ENCODE data around the gene RHBDD1.

RHBDD1 gene

DNA sequence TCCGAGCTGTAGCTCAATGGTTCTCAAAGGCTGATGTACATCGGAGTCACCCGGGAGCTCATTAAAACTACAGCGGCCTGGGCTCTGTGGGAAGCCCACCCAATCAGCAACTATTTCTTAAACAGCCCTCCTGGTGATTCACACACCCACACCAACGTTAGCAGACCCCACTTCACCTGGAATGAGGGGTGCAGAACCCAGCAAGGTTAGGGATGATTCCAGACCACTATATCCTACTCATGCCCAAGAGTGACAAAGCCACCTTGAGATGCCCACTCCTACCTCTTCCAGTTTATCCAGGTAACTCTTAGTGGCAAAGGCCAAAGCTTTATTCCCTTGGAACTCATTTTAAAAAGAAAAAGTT lies 149.7 kb downstream of the RHBDD1 start:
- no peak for DNase-seq

DNA sequence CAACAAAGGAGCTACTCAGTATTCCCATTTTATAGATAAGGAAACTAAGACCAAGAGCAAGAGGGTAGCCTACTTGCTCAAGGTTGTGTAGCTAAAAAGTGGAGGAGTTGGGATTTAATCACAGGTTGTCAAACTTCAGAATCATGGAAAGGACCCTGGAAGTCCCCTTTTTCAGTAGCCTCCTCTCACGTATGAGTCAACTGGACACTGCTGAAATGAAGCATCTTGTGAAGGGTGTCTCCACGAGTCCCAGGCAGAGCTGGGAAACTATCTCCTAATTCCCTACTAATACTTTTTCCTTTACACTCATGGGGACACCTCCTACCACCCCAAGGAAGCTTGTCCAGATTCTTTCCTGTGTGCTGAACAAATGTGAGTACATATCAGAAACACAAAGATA lies 155.8 kb downstream of the RHBDD1 start:
- no peak for DNase-seq

DNA sequence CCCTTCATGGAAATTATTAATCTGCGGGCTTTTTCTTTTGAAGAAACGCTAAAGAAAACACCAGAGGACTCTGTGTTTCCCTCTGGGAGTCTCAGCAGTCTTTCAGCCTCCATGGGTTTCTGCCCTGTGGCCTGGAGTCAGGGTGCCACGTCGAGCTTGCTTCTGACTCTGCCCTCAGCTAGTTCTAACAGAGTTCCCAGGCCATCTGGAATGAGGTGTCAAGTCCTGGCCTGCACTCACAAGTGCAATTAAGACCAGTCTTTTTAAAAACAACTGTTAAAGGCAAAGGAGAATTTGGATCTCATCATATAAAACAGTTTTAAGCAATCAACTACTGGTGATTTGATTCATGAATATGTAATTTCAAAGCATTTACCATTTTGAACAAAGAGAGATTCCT lies 157.3 kb downstream of the RHBDD1 start:
- no peak for DNase-seq

DNA sequence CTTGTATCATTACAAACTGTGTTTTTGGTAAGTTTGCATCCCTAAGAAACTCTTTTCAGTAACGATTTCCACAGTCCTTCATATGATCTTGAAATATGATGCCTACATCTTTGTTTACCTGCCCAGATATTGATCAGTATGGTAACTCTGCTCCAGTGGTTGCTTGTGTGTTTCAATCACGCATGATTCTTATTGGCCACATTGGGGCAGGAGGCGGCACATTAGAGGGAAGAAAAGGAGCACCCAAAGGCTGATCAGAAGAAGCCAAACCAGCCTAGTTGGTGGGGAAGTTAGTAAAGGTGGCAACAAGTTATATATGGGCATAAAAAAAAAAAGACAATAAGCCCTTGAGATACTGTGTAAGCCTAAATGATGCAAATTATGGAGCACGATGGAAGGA lies 158.9 kb downstream of the RHBDD1 start:
- DNase-seq, result no peak

DNA sequence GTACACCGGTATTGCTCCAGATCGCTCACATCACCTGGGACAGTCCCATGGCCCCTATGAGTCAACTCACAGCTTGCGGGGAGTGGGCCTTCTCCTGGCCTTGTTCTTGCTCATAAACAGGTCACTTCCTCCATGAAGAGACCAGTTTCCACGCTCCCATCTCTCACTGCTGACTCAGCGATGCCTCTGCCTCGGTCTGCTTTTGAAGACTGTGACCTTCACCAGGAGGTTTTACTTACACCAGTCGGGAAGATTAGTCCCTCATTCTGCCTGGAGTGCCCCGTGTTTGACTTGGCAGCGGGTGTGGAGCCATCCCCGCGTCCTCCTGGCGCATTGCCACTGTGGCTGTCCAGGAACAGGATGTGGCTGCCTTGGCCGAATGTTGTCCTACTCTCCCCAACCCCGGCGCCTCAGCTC lies 159.8 kb downstream of the RHBDD1 start:
- no peak for DNase-seq

DNA sequence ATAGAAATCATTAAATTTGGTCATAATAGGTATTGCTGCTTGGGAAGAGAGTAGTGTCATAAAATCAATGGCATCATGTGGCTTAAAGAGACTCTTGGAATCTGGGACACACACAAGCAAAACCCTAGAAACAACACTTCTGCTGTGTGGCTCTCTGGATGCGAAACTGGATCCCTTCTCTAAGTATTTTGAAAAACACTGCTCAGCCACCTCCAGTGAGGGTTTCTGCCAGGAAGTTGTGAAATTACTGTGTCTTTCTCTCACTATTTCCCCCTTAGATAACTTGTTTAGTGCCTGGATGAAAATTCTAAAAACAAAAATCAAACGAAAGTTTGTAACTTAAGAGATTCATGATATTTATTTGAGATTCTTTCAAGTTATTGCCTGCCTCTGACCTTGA lies 163.8 kb downstream of the RHBDD1 start:
- DNase-seq, result no peak

DNA sequence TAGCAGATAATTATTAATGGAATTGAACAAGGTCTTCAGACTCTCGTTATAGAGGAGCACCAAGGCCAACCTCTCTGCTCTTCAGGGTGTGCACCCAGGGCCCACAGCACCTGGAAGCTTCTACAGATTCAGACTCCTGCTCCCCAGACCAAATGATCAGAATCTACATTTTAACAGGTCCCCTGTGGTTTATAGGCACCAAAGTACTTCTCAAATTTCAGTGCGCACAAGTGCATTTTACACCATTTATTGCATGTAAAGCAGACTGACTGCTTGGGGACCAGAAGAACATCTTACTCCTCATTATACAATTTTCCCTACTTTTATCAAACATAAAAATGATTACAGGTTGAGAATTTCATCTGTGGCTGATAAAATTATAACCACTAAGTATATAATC lies 164.3 kb downstream of the RHBDD1 start:
- no peak for DNase-seq

DNA sequence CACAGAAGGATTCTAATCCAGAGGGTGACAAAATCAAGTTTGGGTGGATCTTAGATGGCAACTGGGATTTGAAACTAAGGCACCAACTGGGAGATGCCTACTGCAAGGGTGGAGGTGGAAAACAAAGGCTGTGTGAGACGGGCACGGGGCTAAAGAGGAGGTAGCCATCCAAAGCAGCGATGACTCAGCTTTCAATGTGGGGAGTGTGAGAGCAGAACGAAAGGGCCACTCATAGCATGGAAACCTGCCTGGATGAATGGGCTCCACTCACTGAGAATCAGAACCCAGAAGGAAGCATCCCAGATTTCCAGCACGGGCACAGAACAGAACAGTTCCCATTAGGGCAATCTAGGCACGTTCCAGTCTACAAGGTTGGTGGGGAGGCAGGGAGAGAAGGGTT lies 168.6 kb downstream of the RHBDD1 start:
- DNase-seq, result no peak

DNA sequence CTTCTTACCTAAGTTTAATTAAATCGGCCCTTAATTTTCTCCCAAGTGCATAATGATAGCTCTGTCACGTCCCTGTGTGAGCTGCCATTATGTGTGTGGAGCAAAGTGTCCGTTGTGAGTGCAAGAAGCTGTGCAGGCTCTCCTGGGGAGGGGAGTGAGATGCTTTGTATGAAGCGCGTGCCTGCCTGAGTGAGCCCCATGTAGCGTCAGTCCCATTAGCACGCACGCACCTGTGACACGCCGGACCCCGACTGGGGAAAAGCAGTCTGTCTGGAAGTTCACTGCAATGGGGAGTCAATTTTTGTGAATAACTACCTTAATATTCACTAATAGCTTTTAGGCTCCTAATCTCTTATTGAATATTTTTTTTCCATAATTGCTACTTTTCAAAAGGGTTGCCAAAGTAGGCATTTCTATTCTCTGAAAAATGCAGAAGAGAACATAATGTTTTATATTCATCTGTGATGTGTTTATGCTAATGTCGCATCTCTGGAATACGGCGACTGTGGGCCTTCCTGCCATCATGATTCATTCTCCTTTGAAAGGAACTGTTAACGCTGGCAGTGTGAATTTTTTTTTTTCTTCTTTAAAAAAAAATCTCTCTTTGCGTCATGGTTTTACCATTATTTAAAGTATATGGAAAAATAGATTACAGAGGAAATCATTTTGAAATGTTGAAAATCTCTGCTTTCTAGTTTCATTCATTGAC lies 170.5 kb downstream of the RHBDD1 start:
- DNase-seq, result no peak

DNA sequence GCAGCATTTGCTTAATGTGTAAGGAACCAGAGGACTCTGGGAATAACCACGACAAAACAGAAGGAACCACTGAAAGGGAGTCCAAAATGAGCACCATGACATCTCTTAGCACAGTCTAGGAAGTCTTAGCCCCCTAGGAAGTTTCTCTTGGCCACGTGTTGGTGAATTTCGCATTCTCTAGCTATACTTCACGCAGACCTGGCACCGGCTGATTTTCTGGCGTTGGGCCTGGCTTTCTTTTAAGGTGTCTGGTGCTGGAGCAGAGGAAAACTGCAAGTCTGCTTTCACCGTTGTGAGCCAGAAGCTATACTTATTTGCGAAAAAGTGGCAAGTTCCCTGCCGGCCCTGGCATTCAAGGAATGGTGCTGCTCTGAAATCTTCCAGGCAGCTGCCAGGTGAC lies 171.3 kb downstream of the RHBDD1 start:
- no peak for DNase-seq

DNA sequence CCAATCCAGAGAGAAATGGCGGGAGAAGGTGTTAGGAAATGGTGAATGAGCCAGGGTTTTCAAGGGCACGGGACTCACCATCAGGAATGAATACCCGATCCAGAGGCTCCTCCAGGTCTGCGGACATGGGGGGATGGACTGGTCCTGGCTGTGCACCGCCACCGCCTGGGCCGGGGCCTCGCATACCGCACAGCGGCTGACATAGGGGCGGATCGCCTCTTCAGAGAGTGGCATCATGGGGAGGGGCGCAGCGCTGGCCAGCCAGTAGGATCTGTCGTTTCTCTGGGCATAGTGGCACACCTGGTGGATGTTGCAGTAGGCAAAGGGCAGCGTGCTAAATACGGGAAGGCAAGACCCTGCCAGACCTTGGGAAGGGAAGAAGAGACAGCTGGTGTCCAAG lies 172.1 kb downstream of the RHBDD1 start:
- no peak for DNase-seq

DNA sequence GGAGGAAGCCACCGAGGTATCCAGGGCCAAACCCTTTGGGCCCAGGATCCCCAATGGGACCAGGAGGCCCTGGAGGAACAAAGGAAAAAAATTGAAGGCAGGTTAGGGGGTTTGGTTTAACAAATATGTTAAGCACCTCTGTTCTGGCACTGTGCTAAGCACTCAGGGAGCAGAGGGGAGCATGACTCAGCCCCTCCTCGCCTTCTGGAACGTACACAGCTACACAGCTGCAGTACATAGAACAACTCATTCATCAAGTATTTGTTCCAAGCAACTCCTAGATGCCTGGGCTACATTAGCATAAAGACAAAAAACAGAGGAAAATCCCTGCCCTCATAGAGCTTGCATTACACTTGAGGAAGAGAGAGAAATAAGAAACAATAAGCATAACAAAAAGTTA lies 174.6 kb downstream of the RHBDD1 start:
- DNase-seq, result no peak

DNA sequence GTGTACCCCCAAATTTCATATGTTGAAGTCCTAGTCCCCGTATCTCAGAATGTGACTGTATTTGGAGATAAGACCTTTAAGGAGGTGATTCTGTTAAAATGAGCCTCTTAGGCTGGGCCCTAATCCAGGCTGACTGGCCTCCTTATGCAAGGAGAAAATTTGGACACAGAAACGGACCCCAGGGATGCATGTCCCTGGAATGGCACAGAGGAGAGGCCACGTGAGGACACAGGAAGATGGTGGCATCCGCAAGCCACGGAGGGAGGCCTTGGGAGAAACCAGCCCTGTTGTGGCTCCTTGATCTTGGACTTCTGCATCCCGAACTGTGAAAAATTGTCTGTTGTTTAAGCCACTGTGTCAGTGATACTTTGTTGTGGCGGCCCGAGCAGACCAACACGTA lies 177.5 kb downstream of the RHBDD1 start:
- no peak for DNase-seq

DNA sequence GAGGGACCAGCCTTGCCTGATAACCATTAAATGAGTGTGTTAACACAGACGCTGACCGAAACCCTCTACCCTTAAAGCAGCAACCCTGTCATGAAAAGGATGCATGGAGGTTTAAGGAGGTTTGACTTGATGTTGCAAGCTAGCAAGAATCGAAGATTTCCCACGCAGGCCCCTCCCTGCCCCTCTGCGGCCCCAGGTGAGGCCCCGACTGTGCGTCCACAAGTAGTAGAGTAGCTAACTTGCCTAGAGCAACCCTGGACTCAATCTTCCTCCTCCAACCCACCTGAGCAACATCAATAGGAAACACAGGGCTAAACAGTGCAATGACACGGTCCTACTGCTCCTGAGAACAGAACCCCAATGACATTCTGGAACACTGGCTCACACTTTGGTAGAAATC lies 178.0 kb downstream of the RHBDD1 start:
- no peak for DNase-seq

DNA sequence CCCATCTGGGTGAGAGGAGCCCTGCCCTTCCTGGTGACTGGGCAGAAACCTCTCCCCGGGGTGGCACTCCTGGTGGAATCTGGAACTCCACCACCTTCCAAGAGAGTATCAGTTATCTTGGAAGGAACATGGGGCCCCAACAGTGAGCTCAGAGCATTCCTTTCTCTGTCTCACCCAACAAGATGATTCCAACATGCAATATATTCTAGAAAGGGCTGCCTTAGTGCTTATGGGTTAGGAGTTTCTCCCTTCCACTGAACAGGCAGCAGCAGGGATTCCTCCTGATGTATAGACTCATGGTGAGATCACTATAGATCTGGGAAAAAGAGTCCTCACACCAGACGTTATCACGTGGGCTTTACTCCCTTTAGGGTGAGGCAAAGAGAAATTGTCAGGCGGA lies 181.0 kb downstream of the RHBDD1 start:
- no peak for DNase-seq

DNA sequence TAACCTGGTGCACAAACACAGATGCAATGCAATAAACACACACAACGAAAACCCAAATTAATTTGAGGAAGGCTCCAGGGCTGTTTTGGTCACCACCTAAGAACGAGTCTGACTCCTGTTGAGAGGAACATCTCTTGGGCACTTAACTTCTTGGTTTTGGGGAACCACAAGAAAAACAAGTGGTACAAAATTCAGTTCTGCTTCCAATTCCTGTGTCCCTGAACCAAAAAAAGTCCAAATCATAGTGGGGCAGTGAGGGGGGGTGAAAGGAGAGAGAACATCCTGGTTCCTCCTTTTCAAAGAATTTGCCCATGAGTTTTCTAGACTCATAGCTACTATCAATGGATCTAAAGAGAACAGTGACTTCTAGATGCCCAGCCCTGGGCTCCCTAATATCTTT lies 184.6 kb downstream of the RHBDD1 start:
- no peak for DNase-seq

DNA sequence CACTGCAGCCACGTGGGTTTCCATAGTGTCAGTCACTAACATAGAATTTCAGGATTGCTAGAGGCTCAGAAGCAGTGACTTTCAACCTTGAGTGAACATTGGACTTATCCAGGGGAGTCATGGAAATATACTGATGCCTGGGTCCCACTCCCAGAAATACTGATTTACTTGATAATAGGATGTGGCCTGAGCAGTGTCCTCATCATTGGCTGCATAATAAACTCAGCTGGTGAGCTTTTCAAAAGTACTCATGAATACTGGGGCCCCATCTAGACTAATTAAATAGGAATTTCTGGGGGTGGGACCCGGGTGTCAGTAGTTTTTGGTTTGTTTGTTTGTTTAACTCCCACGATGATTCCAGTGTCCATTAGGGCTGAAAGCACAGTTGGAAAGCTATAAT lies 186.8 kb downstream of the RHBDD1 start:
- no peak for DNase-seq

DNA sequence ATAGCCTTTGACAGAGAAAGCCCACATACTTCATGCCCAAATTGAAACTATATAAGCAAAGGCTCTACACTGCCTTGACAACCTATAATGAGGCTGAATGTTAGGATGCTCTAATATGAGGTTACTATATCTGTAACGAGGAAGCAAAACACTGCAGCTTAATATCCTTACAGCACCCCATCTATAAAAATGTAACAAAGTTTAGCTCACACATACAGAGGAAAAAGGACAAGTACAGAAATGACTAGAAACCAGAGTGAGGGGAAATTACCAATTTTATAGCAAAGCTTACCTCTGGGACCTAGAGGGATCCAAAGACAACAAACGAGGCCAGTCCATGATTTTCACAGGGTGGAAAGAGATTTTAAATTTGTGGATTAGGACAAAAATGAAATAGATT lies 189.7 kb downstream of the RHBDD1 start:
- no peak for DNase-seq

DNA sequence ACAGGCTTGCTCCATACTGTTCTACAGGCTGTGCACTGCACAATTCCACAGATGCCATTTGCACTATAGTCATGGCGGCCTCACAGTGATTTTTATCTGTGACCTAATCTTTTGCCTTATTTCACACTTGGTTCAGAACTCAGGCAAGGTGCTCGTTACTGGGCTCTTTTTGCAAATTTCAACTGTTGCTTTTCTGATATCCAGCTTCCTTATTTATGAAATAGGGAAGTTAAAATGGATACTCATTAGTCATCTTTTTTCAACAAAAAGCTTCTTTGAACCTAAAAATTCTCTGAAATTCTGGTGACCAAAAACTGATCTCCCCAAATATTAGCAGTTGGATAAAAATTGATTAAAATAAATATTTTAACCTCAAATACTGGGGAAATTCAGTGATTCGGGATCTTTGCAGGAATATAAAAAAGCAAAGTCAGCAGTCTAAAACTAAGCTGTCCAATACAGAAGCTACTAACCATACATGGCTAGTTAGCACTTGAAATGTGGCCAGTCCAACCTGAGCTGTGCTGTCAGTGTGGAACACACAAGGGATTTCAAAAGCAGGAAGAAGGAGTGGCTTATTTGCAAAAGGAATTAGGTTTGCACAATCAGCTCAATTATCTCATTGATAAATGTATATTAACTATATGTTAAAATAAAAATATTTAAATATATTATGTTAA lies 193.7 kb downstream of the RHBDD1 start:
- no peak for DNase-seq

DNA sequence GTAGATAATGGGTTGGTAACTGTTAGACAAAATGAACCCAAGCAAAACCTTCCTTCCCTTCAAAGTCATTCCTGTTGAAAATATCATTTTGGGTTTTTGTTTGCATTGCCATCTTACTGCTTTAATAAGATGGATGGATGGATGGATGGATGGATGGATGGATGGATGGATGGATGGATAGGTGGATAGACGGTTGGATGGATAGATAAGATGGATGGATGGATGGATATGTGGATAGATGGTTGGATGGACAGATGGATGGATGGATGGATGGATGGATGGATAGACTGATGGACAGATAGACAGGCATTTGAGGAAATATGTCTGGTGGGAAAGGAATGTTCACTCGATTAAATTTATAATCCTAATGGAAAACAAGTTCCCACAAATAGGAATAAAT lies 194.9 kb downstream of the RHBDD1 start:
- DNase-seq, result no peak

DNA sequence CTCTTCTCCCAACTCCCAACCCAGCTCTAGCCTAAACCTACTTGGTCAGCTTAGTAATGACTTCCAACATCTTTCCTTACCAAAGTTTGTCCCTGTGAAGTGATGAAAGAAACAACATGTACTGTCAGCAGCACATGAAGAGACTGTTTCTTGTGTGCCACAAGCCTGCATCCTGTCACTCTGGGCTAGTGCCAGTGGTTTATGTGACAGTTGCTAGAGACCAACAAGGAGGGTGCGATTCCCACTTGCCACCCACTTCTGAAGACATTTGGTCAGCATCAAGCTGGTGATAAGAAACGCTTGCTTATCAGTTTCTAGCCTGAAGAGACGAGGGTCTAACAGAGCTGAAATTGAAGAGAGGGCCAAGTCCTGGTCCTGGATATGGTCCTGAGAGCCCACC lies 195.5 kb downstream of the RHBDD1 start:
- DNase-seq, result no peak

DNA sequence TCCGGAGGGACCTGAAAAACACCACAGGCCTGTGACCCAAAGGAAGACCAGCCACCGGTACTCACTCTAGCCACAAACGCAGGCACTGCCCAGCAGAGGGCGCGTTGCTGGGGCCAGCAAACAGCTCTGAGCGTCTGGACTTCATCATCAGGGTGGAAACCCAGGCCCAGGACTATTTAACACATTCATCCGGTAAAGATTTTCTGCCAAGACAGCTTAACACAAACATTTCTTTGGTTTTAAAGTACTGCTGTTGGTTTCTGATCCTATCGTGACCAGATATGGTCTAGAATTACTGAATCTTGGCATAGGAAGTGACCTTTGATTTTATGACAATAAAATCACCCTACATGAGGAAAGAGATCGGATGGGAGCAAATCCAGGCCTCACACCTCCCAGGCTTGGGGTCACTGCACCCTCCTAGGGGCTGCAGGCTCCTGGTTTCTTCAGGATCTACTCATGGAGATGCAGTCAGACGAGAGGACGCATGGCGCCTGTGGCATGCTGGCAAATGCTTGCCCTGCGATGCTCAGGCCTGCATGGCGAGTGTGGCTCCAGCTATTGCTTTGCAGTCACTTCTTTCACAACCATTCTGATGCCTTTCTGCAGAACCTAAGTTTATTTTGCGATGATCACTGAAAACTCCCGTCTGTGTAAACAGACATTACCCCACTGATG lies 197.8 kb downstream of the RHBDD1 start:
- peak; percentile 9 to 26 for DNase-seq

DNA sequence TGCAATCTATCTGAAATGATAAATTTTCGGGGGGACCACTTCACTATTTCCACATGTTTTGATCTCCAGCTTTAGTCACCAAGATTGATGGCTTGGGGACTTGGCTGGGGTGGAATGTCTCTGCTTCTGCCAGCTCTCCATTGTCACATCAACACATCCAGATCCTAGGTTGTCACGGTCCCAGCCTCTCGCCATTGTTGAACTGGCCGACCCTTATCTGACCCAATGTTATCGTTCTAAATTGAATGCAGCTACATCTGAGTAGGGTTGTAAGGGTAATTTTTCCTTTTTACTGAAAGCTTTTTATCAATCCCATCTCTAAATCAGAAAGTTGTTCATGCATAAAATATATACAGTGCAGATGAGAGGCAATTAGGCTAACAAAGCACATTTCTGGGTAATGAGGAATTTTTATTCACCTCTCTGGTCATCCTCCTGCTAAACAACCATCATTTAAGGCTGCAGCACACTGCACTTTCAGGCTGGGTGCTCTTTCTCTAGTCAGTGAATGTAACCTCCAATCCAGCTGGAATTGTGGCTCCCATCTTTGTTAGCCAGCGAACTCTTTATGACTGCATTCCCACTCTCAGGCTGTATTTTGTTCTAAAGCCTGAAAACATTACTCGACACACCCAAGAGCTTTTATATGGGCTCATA lies 200.0 kb downstream of the RHBDD1 start:
- DNase-seq, result no peak

DNA sequence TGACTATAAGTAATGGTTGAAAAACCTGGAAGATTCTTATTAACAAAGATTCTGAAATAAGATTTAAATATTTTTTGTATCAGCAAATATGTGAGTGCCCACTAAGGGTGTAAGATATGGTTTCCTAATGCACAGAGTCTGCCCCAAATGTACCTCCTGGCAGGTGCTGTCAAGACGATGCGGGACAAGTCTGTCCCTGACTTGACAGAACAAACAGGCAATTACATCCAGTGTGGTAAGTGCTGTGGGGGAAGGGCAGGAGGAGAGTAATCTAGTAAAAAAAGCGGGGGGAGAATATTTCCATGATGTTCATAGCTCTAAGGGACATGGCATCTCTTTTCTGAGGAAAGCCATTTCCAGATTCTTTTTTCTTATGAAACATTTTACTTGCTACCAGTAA lies 200.7 kb downstream of the RHBDD1 start:
- no peak for DNase-seq
